ENCODE data around the gene CHD3.

DNA sequence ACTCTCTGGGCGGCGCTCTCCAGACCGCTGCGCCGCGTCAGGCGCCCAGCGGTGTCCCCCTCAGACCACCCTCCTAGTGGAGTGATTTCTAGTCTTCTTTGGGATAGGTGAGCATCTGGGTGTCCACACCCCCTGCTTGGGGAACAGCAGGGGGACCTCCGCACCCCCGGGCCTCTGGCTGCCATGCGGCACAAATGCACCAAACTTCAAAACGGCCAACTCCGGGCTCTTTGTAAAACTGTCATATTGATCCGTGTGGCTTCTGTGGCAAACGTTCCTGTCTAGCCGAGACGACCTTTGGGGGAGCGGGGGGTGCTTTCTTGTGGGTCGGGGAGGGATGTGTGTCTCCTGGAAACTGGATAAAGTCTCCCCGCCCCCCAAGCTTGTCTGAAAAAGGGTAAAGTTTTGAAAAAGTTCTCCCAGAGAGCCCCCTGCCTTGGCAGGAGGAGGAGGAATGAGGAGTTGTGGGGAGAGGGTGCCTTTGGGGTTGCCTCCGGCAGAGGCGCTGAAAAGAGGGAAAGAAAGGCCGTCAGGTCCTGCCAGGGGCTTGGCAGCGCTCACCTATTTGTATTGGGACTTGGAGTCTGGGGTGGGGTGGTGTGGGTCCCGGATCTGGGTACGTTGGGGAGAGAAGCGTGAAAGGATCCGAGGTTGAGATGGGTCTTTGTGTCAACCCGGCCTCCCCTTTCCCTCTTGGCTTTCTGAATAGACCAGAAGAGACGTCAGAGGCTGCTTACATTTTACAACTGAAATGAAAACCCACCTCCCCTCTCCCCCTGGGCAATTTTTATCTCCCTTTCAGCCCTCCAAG is 2.2 kb upstream of the CHD3 start:
- TF ChIP-seq, protein P1, sequence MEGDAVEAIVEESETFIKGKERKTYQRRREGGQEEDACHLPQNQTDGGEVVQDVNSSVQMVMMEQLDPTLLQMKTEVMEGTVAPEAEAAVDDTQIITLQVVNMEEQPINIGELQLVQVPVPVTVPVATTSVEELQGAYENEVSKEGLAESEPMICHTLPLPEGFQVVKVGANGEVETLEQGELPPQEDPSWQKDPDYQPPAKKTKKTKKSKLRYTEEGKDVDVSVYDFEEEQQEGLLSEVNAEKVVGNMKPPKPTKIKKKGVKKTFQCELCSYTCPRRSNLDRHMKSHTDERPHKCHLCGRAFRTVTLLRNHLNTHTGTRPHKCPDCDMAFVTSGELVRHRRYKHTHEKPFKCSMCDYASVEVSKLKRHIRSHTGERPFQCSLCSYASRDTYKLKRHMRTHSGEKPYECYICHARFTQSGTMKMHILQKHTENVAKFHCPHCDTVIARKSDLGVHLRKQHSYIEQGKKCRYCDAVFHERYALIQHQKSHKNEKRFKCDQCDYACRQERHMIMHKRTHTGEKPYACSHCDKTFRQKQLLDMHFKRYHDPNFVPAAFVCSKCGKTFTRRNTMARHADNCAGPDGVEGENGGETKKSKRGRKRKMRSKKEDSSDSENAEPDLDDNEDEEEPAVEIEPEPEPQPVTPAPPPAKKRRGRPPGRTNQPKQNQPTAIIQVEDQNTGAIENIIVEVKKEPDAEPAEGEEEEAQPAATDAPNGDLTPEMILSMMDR (IDR thresholded peaks at IDR 0.05): no peak; the same call in 1 of the 2 replicates
- TF ChIP-seq TCF7L2 (IDR thresholded peaks at IDR 0.05; ENCODE audit: low read depth, low read length) (no peak), REST (IDR thresholded peaks at IDR 0.05; ENCODE audit: insufficient read depth in 1 of 2, low read depth in 2 of 2, low read length in 1 of 2) (no peak), SIN3A (IDR thresholded peaks at IDR 0.05; ENCODE audit: borderline replicate concordance, insufficient read depth, low read depth, low read length) (no peak), POLR2AphosphoS5 (IDR thresholded peaks at IDR 0.05; ENCODE audit: low read depth, low read length) (no peak)
